ENCODE data around the gene CDCA4.

Gene CDCA4

DNA sequence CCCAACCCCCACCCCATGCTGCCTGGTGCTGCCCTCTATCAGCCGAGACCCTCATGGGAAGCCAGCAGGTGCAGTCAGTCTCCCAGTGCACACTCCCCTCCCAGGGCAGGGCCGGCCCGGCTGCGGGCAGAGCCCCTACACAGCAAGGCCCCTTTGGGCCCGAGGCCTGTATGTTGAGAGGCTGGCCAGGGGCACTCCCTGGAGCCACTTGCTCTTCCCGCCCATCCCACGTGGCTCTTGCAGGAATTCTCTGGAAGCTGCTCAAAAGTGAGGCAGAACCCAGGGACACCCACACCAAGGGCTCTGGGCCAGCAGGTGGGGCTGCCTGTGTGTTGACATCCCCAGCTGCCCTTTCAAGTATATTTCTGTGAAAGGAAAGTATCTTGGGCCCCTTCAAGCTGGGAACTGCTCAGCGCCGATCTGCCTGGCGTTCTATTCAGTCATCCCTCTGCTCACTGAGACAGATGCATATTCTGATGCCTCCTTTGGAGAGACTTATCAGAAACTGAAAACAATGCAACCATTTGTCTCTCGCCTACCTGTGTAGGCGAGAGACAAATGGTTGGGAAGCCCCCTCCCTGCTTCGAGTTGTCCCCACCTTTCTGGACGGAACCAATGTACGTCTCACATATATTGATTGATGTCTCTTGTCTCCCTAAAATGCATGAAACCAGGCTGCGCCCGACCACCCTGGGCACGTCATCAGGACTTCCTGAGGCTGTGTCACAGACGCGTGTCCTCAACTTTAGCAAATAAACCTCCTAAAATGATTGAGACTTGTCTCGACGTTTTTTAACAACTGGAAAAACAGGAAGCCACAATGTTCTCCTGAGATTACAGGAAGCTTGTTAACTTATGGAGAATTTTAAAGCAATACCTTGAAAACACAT lies 38.4 kb upstream of the CDCA4 start:
- DNase-seq (ENCODE audit: low read depth in 1 of 2, low spot score in 1 of 2): peak in 1 of 2 donors; percentile 58

DNA sequence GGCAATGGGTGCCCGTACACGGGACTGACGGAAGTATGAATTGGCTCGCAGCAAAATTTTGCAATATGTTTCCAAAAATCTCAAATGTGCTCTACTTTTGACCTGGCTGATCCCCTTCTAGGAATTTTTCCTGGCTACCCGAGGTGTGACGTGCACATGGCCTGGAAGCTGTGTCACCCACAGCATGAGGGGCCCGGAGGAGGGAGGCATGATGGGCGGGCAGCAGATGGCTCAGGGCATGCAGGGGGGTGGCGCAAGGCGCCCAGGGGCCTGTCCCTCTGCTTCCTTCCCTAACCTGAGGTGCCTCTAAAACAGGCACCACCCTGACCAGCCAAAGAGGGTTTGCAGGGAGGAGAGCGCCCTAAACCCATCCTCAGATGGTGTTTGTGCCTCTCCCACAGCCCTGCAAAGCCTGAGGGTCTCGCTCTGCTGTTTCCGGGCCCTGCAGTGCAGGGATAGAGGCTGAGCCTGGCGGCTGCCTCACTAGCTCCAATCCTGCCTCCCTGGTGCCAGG lies 37.7 kb upstream of the CDCA4 start:
- no peak for DNase-seq (ENCODE audit: low read depth in 1 of 2, low spot score in 1 of 2)

DNA sequence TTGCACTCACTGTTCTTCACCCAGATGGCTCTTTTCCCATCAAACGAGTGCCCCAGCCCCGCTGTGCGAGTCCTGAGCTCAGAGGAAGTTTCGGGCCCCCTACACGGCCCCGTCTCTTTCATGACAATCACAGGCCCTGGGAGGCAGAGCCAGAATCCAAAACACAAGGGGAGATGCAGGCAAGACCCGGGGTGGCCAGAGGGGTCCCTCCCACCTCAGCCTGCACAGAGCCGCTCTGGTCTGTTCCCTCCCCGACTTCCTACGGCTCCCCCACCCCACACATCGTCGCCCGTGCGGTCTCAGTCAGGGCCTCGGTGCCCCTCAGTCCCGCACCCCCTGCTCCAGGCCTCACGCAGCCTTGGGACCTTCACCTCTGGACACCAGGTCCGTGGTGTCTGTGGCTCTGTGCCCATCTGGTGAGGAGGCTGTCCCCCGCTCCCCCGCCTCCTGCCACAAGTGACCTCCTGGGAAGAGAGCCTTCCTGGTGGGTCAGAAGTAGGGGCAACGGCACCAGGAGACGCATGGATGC lies 35.5 kb upstream of the CDCA4 start:
- DNase-seq (ENCODE audit: low read depth in 1 of 2, low spot score in 1 of 2): no peak

DNA sequence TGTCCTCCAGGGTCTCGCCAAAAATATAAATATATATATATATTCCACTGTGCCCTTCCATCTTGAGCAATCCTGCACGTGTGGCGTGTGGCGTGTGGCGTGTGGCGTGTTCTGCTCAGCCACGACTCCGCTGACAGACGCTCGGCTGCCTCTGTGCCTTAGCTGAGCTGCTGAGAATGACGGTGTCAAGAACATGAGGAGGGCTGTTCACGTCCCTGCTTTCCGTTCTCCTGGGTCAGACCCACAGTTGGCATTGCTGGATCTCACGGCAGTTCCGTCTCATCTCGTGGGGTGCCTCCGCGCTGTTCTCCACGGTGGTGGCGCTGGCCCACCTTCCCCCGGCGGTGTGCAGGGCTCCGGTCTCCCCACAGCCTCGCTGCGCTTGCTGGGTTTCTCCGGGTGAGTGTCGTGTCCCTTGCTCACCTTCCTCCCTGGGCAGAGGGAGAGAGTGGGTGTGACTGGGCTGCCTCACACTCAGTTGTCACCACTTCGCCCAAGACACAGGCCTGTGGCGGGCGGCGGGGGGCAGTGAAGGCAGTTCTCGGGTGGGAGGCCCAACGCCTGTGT lies 34.9 kb upstream of the CDCA4 start:
- DNase-seq (ENCODE audit: low read depth in 1 of 2, low spot score in 1 of 2): no peak

DNA sequence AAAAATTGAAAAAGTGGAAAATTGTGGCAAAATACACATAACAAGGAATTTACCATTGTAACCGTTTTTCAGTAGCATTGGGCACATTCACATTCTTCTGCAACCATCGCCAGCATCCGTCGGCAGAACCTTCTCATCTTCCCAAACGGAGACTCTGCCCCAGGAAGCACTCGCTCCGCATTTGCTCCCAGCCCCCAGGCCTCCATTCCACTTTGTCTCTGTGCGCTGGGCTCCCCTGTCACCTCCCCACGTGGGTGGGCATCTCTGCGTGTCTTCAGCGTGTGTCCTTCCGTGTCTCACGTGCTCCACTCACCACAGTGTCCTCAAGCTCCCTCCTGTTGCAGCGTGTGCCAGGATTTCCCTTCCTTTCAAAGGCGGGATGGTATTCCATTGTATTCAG lies 34.5 kb upstream of the CDCA4 start:
- DNase-seq (ENCODE audit: low read depth in 1 of 2, low spot score in 1 of 2): no peak

DNA sequence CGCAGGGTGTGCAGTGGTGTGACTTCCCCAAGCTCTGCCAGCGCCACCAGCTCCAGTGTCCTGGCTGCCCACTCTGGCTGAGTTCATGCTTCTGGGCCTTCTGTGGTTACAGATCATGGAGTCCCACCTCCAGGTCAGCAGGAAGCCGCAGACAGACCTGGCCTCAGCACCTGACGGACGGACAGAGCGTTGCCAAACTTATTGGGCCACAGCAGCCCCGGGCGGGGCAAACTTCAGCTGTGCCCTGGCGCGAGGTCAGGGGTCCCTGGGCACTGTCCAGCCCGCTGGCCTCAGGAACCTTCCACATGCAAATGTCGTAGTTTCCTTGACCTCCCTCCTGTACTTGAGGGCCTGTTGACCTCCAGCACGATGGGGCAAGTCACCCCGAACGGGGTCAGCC lies 33.1 kb upstream of the CDCA4 start:
- DNase-seq (ENCODE audit: low read depth in 1 of 2, low spot score in 1 of 2): no peak

DNA sequence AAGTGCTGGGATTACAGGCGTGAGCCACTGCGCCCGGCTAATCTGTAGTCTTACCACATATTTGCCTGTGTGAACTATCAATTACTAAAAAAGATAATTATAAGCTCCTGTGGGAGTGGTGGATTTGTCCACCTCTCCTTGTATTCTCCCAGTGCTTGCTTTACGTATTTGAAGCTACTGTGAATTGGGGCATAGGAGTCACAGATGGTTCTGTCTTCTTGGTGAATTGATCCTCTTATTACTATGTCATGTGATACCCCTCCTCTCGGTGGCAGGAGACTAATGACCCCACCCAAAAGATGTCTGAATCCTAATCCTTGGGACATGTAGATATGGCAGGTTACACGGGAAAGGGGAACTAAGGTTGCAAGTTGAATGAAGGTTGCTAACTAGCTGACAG lies 32.5 kb upstream of the CDCA4 start:
- no peak for DNase-seq (ENCODE audit: low read depth in 1 of 2, low spot score in 1 of 2)

DNA sequence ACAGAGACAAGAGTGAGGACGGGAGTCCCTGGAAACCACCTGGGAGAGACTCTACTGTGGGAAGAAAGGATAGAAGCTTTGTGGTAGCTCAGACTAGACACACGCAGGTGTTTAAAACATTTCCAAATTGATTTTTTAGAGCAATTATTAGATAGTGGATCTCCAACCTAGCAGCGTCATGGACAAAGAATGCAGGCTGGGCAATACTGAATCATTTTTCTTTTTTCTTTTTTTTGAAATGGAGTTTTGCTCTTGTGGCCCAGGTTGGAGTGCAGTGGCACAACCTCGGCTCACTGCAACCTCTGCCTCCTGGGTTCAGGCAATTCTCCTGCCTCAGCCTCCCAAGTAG lies 31.2 kb upstream of the CDCA4 start:
- no peak for DNase-seq (ENCODE audit: low read depth in 1 of 2, low spot score in 1 of 2)

DNA sequence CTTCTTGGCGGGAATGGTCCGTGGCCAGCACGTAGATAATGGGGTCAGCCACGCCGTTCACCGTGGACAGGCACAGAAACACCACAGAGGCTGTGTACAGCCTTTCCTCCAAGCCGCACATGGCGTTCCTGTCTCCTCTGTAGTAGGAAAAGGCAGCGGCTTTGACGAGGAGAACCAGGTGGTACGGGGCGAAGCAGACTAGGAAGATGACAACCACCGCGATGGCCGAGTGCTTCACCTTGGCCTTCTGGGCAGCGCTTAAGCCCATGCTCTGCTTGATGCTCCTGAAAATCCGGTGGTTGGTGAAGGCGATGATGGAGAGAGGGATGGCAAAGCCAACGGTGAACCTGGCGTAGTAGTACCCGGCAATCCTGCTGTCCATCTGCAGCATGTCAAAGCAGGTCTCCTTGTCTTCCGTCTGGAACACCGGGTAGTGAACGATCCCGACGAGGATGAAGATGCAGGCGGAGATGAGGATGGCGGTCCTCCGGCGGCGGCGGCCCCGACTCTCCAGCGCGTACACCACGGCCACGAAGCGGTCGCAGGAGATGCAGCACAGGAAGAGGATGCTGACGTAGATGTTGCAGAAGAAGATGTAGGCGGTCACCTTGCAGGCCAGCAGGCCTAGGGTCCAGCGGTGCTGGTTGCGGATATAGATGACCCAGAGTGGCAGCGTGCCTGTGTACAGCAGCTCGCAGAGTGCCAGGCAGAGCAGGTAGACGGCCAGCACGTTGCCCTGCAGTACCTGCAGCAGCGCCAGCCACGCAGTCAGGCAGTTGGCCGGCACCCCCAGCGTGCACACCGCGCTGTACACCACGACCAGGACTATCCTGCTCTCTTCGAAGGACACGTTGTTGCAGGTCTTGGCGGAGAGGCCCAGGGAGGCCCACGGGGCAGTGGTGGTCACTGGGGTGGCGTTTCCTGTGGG lies 30.6 kb upstream of the CDCA4 start:
- no peak for DNase-seq (ENCODE audit: low read depth in 1 of 2, low spot score in 1 of 2)

DNA sequence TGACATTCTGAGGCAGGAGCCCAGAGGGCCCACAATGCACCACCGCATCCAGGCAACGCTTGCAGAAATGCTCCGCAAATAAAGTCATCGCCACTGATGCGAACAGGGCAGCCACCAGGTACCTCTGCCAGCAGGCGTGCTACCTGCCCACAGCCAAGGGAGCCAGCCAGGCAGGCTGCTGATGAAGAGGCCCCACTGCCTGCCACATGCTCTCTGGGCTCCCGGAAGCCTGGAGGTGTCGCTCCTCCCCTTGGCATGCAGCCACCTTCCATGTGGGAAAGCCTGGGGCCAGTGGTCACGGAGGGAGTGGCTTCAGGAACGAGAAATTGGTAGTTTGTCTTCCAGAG lies 29.6 kb upstream of the CDCA4 start:
- DNase-seq (ENCODE audit: low read depth in 1 of 2, low spot score in 1 of 2): no peak

DNA sequence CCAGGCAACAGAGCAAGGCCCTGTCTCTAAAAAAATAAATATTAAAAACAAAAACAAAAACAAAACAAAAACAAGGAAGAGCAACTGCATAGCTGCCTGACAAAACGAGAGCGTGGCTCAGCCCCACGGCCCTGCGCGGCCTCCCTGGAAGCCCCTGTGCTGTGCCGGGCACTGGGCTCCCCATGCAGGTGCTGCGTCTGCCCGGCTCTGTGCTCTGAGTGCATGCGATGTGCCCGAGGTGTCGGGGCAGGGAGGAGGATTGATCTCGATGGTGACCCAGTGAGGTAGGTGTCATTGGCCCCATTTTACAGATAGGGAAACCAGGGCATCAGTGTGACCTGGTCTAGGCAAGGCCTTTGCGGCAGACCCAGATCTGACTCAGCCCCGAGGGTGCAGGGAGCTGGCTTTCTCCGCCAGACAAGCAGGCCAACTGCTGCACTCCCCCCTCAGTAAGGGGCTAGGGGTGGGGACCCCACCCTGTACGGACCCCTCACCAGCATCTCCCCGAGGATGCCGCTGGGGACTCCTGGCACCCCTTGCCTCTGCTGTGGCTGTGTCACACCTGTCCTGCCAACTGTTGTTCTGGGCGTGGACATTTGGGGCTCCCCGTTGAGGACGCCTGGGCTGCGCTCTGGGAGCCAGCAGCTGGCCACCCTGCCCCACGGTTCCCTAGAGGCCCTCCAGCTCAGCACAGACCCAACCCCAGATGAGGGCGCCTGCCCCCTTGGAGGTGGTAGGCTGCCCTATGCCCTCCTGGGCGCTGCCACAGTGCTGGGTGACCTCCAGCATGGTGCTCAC lies 29.1 kb upstream of the CDCA4 start:
- no peak for DNase-seq (ENCODE audit: low read depth in 1 of 2, low spot score in 1 of 2)

DNA sequence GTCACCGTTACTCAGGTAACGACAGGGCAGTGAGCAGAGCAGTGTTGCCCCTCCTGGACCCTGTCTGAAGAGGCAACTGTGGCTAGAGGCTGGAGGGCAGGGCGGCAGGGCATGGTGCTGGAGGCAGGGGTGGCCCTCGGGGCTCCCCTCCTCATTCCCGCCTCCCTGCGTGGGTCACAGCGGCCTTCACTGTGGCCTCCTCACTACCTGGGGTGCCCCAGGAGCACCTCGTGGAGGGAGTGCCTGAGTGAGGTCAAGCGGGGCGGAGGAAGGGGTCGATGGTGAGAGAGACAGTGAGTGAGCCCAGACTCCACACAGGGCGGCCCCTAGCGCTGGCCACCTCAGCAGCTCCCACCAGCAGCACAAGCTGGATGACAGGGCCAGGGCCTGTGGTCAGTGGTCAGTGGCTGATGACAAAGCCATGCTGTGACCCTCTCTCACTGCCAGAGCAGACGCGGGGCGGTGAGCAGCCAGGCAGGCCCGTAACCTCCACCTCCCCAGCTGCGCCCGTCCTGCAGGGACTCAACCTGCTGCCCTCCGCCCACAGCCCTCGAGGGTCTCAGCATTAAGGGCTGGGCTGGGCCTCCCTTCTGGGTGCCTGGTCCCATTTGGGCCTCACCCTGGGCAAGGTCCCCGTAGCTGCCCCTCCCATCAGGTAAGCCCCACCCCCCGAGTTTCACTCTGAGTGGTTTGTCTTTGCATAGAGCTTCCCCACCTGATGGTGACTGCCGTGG lies 26.6 kb upstream of the CDCA4 start:
- DNase-seq (ENCODE audit: low read depth in 1 of 2, low spot score in 1 of 2): no peak

DNA sequence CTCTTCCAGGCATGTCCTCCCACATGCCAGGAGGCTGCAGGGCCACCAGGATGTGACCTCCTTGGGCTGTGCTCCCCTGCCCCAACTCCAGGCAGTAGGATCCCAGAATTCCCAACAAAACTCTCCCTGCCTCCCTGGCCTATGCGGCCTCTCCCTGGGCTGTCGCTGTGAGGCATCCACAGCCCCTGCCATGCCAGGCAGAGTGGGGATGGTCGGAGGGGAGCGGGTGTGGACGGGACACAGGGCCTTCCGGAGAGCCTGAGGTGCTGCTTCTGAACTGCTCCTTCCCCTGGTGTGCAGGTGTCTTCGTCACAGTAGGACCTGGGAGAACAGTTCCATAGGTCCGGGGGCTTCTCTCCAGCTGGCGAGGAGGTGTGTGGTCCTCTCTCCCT lies 26.0 kb upstream of the CDCA4 start:
- no peak for DNase-seq (ENCODE audit: low read depth in 1 of 2, low spot score in 1 of 2)

DNA sequence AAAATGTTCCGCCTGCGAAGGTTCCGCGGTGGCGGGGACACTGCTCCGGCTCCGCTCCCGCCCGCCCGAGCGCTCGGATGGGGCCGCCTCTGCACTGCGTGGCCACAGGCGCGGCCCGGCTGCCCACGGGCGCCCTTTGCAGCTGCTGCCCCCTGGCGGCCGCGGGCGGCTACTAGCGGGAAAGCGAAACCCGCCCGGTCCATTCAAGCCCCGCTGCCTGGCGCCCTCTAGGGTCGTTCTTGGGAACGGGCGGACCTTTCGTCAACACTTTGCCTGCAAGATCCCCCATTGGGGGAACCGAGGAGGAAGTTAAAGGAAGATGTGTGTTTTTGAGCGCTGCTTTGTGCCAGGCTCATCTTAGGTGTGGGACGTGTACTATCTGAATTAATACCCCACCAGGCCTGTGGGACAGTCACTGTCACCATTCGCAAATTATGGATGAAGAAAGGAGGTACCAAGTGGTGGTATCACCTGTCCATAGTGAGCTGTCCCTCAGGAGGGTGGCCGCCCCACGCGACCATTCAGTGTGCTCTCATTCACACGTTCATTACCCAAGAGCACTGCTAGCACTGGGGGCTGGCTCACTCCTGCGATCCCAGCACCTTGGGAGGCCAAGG lies 24.9 kb upstream of the CDCA4 start:
- peak; percentile 91 to 93 for DNase-seq (ENCODE audit: low read depth in 1 of 2, low spot score in 1 of 2)

DNA sequence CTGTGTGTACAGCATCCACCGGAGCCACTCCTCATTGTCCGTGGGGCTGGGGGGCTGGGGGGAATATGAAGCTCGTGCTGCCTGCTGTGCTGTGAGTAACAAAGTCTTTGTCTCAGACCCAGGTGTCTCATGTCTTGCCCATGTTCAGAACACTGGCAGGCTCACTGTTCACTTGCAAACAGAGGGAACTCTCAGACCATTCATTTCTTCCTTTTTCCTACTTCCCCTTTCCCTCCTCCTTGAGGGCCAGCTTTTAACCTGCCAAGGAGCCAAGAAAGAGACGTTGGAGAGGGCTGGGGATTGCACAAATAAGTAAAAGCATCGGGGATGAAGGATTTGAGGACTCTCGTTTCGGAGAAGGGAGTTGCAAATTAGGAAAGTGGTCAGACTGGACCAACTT lies 22.8 kb upstream of the CDCA4 start:
- no peak for DNase-seq (ENCODE audit: low read depth in 1 of 2, low spot score in 1 of 2)

DNA sequence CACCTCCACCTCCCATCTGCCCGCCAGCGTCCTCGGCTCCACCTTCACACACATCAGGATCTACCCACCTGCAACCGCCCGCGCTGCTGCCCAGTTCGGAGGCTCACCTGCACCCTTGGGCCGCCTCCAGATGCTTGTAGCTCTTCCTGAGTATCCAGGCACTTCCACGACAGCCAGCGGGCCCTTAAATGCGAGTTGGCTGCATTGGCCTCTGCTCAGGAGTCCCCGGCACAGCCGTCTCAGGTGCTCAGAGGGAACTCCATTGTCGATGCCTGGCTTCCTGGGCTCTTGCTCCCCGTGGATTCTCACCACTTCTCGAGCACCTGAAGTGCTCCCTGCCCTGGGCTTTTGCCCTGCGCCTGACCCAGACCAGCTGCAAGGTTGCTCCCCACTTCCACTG lies 21.9 kb upstream of the CDCA4 start:
- DNase-seq (ENCODE audit: low read depth in 1 of 2, low spot score in 1 of 2): no peak

DNA sequence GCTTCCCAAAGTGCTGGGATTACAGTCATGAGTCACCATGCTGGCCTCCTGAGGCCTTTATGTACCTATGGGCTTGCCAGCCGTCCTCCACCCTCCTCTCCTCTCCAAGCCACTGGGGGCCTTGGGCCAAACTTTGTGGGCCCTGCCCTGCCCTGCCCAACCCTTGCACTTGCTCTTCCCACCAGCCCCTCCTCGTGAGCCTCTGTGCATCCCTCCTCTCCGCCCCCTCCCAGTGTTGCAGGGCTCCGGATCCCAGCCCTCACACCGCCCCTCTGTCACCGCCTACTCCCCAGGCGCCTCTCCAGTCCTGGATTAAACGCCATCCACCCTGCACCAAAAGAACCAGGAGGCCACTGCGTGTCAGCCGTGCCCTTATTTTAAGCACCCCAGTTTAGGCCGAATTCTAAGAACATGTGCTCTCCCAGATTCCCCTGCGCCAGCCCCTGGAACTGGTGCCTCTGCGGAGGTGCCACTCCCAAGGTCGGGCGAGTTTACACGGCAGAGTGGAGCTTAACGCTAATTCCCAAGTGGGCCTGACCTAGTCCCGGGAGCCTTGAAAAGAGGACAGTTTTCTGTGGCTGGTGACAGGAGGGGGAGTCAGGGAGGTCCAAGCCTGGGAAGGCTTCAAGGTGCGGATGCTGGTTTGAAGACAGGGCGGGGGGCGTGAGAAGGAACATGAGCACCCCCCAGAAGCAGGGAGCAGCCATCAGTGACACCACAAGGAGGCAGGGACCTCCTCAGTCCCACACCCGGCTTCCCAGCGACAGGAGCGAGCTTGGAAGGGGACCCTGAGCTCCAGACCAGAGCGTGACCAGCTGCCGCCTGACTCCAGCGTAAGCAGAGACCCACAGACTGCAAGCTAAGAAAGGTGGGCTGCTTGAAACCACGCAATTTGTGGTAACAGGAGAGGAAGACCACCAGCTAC lies 21.2 kb upstream of the CDCA4 start:
- DNase-seq (ENCODE audit: low read depth in 1 of 2, low spot score in 1 of 2): no peak

DNA sequence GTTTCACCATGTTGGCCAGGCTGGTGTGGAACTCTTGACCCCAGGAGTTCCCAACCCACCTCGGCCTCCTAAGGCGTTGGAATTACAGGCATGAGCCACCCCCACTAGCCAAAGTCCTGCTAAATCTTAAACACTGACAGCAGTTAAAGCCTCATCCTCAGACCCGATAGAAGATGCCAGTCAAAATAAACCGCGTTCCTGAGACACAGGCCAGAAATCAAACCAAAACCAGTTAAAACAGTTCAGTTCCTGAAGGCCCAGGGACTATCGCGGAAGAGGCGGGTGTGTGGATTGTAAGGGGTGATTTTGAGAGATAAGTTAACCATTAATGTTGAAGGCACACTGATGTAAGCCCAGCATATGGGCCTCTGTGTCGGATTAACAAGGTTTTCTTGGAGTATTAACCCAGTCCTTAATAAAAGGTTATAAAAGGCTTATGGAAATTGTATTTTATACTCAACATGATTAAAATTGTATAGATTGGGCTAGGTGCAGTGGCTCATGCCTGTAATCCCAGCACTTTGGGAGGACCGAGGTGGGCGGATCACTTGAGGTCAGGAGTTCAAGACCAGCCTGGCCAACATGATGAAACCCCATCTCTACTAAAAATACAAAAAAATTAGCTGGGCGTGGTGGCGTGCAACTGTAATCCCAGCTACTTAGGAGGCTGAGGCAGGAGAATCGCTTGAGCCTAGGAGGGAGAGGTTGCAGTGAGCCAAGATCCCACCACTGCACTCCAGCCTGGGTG lies 18.7 kb upstream of the CDCA4 start:
- DNase-seq (ENCODE audit: low read depth in 1 of 2, low spot score in 1 of 2): no peak

Data from activated CD4-positive, alpha-beta T cell treated with anti-CD3 and anti-CD28 coated beads, Interleukin-2, amount 50 U/mL, for 24 hours (primary cell).